Stimulated activated CD8-positive, alpha-beta memory T cell treated with anti-CD3 and anti-CD28 coated beads, Interleukin-12 subunit alpha, Interleukin-12 subunit beta, amount 100 ng/mL, for 4 hours (primary cell): ENCODE measurements around the gene CHMP1B.

Experiments used
- DNase-seq: peaks from one replicate; pipeline ENCODE4 v3.0.0-alpha.2; 2020; ENCODE audit warnings: low read depth

CHMP1B gene

DNA sequence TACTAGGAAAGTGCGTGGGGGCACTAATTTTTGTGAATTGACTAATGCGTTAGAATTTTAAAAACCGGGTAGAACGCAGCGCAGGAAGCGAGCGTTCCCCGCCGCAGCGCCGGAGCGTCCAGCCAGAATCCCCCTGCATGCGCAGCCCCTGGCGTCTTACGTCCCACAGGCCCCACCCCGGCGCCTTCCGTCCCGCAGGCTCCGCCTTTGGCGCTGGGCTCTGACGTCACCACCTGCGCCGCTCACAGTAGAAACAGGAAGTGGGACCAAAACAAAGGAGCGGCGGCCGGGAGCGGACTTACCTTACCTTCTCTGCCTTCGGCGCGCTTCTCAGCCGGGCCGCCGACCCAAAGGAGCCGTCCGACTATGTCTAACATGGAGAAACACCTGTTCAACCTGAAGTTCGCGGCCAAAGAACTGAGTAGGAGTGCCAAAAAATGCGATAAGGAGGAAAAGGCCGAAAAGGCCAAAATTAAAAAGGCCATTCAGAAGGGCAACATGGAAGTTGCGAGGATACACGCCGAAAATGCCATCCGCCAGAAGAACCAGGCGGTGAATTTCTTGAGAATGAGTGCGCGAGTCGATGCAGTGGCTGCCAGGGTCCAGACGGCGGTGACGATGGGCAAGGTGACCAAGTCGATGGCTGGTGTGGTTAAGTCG lies at the start of gene CHMP1B:
TSS of gene CHMP1B (plus strand) at position 268 of the 660 bp plus-strand sequence. CDS start at position 367, 99 bp downstream.
- DNase-seq, result peak; percentile 95

GRCh38 chr18:11801573-11801972 lies 49.6 kb upstream of the CHMP1B start:
- no peak for DNase-seq

- DNase-seq, result no peak
Observed at GRCh38 chr18:11802158-11802557, 49.1 kb upstream of the CHMP1B start.

GRCh38 chr18:11802586-11802985 lies 48.6 kb upstream of the CHMP1B start:
- no peak for DNase-seq

GRCh38 chr18:11807233-11807632 lies 44.0 kb upstream of the CHMP1B start:
- no peak for DNase-seq

DNA sequence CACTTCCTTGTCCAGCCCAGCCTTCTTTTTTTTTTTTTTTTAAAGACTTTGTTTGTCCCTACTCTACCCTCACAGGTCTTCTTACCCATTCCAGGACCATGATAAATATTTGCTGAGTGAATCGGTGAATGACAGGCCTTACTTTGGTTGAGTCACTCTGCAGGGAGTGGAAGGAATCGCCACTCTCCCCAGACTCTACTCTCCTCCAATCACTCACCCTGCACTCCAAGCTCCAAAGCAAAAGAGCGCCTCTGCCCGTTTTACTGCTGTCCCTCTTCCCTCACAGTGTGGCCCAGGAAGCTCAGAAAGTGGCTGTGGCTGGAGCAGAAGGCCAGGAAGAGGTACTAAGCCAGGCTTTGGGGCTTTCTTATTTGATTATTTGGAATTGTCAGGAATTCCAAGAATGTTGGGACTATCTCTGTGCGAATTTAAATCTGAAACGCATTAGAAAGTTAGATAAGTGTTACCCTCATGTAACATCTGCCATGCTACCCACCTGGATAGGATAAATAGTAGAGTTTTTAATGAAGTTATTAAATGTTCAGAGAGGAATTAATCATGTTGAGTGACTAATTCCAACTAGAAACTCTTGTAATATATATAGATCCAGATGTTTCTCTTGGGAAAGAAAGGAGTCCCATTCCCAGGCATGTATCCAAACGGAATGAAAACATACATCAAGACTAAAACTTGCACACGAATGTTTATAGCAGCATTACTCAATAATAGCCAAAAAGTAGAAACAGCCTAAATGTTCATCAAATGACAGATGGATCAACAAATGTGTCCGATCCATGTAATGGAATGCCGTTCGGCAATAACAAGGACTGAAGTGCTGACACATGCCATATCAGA lies 43.0 kb upstream of the CHMP1B start:
- DNase-seq, result no peak

- no peak for DNase-seq
Observed at GRCh38 chr18:11809895-11810294, 41.3 kb upstream of the CHMP1B start.

GRCh38 chr18:11810379-11810778 lies 40.8 kb upstream of the CHMP1B start:
- no peak for DNase-seq

GRCh38 chr18:11811009-11811408 lies 40.2 kb upstream of the CHMP1B start:
- DNase-seq, result no peak

- no peak for DNase-seq
Observed at GRCh38 chr18:11817229-11817628, 34.0 kb upstream of the CHMP1B start.

DNA sequence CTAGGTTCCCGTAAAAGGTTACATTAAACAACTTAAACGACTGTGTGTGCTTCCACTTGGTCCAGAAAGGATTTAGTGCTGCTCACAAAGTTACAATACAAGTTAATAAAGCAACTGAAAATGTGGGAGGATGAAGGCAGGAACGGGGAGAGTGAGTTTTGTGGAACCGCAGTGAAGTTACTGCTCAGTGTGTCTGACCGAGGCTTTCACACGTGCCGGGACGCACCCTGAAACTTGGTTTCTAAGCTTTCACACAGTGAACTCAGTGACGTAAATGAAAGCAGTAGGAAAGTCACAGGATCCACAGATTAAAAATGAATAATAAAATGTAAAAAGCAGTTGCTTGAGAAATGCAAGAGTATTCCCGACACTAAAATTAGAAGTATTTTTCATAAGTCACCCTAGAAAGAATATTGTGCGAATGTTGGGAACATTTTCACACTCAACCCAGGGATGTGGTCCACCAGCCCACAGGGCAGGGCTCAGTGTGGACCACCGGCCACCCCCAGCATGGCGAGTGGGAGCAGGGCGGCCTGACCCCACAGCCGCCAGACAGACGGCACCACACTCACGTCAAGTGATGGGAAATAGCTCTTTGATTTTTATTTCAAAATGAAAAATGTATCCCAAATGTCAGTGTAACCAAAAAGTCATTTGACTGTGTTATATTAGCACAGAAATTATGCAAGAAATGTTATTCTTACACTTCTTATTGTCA lies 32.6 kb upstream of the CHMP1B start:
- DNase-seq, result no peak

DNA sequence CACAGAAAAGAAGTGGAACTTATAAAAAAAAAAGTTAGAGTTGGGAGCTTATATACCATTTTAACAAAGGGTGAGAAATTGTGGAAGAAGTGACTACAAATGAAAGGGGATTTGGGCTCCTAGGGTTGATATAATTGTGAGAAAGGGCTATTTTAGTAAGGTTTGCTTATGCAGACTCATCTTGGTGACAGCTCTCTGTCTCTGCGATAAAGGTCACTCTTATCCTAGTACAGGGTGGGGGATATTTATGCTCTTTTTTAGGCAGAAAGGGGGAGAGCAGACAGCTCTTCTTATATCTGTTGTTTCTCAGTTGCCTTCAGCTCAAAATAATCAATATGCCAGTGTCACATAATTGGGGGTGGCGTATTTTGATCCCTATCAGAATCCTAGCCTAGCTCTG lies 31.3 kb upstream of the CHMP1B start:
- DNase-seq, result no peak

DNA sequence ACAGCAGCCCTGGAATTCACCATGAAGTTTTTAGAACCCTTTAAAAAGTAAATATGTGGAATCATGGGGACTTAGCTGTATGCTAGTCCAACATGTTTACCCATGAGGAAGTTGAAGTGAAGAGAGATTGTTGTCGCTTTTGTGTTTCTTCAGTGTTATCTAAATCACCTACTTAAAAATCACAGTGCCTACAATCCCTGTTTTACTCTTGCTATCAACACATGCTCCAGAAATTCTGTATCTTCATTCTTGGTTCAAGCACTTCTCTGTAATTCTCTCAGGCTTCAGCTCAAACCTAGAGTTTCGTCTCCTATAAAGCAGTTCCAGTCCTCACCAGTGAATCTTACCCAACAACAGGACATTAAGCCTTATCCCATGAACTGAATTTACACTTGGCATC lies 30.5 kb upstream of the CHMP1B start:
- no peak for DNase-seq

DNA sequence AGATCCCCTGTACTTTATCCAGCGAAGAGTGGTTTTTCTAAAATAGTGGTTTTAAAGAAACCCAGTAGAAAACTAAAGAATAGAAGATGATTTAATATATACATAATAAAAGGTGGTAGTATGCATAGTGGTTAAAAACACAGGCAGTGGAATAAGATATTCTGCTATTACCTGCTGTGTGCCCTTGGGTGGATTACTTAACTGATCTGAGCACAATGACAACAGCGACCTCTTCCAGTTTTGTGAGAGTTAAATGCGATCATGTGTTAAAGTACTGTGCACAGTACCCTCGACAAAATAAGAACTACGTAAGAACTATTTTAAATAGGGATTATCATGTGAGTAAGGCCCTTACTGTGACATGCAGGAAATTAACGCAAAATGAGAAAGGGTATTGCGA lies 30.0 kb upstream of the CHMP1B start:
- DNase-seq, result no peak

- no peak for DNase-seq
Observed at GRCh38 chr18:11821643-11822237, 29.5 kb upstream of the CHMP1B start.

- no peak for DNase-seq
Observed at GRCh38 chr18:11823545-11823944, 27.7 kb upstream of the CHMP1B start.

DNA sequence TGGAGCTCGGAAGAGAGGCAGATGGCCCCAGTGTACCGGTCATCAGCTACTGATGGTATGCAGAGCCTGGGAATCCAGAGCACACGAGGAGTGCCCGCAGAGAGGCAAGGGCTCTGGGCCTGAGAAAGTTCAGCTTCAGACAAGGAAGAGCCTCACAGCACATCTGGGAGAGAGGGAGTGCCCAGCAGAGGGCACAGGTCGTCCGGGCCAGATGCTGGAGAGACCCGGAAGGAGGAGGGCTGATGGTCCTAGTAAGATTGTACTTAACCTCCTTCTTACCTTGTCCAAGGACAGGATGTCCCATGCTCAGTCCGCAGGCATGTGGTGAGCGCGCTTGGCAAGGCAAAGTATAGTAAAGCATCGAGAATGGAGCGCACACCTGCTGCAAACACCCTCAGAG lies 24.4 kb upstream of the CHMP1B start:
- DNase-seq, result no peak

- no peak for DNase-seq
Observed at GRCh38 chr18:11828786-11829432, 22.3 kb upstream of the CHMP1B start.

GRCh38 chr18:11830585-11830984 lies 20.6 kb upstream of the CHMP1B start:
- DNase-seq, result no peak

DNA sequence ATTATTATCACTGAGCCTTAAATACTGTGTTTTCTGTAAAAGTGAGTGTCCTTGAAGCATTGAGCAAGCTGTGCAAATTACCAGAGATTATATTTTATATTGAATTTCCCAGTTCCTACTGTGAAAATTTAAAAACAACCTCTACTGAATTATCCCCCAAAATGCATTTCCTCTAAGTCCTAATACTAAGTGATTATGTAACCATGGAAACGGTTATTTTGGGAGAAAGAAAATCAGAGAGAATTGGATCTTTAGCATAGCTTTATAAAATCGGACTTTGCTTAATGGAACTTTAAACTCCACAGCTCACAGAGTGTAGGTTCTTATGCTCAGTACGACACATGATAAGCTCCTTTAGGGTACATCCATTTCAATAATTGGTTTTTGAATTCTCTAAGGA lies 19.3 kb upstream of the CHMP1B start:
- no peak for DNase-seq

DNA sequence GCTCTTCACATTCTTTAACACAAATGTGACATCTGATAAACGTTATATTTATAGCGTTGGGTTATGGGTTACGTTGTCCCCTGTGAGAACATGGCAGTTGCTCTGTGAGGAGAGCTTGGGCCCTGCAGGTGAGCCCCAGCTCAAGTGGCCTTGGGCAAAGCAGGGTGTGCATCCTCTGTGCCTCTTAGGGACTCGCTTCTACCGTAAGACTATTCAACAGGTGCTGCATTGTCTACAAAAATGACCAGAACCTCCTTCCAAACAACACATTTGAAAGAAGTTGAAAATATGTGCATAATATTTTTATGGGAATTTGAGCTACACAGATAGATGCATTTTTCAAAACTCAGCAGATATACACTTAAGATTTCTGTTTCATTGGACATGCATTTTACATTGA lies 16.4 kb upstream of the CHMP1B start:
- DNase-seq, result no peak

DNA sequence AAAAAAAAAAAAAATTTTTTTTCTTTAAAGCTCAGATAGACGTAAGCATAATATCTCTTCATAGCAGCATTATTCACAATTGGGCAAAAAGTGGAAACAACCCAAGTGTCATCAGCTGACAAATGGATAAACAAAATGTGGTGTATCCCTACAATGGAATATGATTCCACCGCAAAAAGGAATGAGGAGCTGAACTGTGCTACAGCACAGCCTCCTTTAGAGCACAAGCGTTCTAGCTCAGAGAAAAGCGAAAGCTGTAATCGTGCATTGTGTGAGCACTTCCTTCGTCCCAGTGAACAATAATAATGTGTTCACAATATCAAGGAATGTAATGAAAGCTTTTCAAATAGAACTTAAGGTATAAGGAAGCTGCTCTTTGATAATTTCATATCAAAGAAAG lies 11.7 kb upstream of the CHMP1B start:
- DNase-seq, result no peak
